NCI-H1048 (cell line): ENCODE data around the gene DLGAP1.

Source experiments
- DNase-seq: peaks from one replicate; lab custom pipeline; 2025; lab: John Stamatoyannopoulos, UW

Gene DLGAP1

DNA sequence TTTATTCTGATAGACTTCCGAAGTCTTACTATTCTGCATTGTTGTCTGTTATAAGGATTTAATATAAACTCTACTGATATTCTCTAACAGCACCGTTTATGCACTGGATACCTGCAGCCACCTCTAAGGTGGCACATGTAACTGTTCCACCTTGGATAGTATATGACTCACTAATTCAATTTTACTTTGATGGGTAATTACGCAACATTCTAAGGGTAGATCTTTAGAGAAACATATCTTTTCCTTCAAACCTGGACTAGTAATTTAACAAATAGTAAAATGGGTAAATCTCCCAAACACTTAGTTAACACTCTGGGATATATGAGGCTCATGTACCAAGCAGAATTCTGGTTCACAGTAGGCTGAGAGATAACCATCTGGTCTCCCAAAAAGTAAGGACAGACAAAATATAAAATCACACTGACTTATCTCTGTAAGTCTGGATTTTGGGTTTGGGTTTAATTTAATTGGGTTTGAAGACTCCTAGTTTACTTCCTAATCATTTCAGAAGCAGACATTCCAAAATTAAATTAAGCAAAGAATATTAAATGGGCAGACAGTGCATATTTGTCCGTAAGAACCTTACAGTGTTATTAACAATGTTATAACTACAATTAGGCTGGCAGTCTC, 590.3 kb downstream of the DLGAP1 start:
- no peak for DNase-seq

- no peak for DNase-seq
Observed at GRCh38 chr18:3863593-3863992, 591.5 kb downstream of the DLGAP1 start.

DNA sequence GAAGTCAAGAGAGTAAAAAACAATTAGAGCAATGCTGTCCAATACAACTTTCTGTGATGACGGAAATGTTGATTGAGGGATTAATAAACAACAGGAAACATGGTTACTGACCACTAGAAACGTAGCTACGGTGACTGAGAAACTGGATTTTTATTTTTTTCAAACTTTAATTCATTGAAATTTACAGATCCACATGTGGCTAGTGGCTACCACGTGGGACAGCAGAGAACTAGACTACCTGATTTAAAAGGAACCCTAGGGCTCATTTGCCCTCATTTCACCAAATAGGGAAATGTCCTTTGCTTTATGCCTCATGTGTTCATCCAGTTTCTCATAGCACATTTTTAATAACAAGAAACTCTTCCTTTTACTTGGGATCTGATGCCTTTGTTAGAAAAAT, 592.1 kb downstream of the DLGAP1 start:
- no peak for DNase-seq

DNA sequence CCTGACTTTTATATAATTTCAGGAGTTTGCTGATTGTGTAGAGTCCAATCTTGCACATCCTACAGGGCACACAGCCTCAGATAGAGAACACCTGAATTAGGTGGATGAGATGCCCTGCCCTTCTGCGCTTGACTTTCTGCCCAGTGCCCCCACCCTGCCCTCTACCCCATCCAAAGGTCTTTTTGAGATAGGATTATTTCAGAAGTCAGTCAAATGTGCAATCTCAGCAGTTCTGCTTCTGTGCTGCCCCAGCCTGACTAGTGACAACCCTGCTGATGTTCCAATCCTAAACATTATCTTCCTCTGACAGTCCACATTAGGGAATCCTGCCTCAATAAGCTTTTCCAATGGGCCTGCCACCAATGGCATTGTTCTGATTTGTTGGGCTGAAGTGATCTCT, 593.6 kb downstream of the DLGAP1 start:
- no peak for DNase-seq

GRCh38 chr18:3857544-3857943, 597.6 kb downstream of the DLGAP1 start:
- DNase-seq, result no peak

GRCh38 chr18:3855966-3856365, 599.1 kb downstream of the DLGAP1 start:
- no peak for DNase-seq

DNA sequence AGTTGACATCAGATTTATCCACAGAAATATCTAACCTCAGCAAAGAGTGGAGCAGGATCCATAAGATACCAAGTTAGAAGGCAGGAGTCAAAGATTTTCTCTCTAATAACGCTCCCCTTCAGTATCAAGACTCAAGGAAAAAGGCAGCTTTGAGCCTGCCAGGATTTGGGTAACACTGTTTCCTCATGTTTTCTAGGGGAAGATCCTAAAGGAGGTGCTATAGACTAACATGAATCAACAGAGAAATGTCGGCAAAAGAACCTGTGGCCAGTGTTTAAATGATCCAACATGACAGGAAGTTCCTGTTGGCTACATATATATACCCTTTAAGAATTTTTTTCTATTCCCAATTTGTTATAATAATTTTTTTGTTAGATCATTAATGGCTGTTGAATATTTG, 602.8 kb downstream of the DLGAP1 start:
- DNase-seq, result no peak

DNA sequence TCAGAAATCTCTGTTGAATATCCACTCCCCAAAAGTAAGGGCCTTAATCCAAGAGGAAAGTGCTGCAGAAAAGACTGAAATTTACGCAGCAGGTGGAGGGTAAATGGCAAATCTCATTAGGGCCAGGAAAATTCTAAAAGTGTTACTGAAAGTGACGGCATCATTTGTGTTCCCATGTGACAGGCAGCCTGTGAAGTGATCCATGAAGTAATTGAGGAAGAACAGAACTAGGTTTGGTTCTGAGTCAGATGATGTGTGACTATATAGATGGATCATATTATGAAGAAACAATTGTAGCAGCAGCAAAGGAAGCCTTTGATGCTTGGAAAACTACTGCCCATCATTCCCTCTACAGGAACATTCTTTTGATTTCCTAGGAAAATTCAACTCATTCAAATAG, 603.9 kb downstream of the DLGAP1 start:
- DNase-seq, result no peak

- DNase-seq, result no peak
Observed at GRCh38 chr18:3848316-3848715, 606.8 kb downstream of the DLGAP1 start.

GRCh38 chr18:3845161-3845560, 609.9 kb downstream of the DLGAP1 start:
- DNase-seq, result no peak

- no peak for DNase-seq
Observed at GRCh38 chr18:3842844-3843243, 612.3 kb downstream of the DLGAP1 start.

- no peak for DNase-seq
Observed at GRCh38 chr18:3840766-3841165, 614.3 kb downstream of the DLGAP1 start.

- no peak for DNase-seq
Observed at GRCh38 chr18:3839581-3839981, 615.5 kb downstream of the DLGAP1 start.

GRCh38 chr18:3836483-3837335, 618.4 kb downstream of the DLGAP1 start:
- no peak for DNase-seq

- no peak for DNase-seq
Observed at GRCh38 chr18:3832025-3832638, 623.0 kb downstream of the DLGAP1 start.

DNA sequence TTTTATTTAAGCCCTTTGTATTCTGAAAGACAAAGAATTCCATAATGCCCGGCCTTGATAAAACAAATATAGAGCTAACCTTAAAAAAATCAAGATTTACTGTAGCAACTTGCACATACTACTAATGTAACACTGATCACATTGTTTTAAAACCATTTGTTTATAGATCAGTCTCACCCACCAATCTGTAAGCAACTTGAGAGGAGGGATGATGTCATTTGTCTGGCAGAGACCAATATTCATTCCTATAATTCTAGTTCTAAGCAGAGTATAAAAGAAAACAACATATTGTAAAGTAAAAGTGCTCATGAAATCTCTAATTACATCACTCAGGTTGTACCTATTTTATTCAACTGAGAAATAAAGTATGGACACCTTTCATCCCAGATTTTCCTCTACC, 624.5 kb downstream of the DLGAP1 start:
- DNase-seq, result no peak

DNA sequence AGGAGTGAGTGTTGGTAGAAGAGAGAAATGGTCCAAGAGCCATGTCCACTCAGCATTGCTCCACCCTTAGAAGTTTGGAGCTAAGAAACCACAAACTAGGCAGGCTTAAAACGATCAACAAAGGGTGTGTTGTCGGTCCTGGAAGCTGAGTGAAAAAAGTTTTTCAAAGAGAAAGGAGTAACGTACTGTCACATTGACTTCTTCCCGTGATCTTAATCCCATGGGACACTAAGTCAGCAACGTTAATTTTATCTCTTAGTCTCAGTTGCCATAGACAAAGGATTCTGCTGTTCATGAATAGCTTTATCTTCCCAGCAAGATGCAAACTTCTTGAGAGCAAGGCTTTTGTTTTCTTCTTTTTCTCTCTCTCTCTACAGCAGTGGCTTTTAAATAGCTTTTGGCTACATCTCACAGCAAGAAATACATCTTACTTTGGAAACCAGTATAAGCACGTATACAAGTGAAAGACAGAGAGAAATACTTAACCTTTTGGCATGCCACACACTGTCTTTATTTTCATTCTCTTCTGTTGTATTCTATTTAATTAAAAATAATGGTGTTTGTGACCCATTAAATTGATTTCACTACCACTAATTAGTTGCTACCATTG, 627.8 kb downstream of the DLGAP1 start:
- DNase-seq, result no peak

GRCh38 chr18:3826021-3826420, 629.1 kb downstream of the DLGAP1 start:
- no peak for DNase-seq

DNA sequence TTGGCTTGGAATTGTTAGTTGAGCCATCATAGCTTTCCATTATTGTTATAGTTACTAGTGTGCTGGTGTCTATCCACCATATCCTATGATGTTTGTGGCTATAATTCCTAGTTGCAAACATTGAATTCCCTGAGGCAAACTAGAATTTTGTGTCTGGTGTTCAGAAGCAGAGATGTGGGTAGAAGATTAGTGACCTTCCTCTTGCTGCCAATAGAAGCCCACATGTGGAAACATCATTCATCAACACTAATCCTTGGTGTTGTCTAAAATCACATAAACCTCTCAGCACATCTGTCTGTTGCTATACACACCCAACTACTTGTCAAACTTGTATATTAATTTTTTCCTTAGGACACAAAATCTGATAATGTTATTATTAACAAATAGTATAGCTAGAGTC, 631.0 kb downstream of the DLGAP1 start:
- no peak for DNase-seq

DNA sequence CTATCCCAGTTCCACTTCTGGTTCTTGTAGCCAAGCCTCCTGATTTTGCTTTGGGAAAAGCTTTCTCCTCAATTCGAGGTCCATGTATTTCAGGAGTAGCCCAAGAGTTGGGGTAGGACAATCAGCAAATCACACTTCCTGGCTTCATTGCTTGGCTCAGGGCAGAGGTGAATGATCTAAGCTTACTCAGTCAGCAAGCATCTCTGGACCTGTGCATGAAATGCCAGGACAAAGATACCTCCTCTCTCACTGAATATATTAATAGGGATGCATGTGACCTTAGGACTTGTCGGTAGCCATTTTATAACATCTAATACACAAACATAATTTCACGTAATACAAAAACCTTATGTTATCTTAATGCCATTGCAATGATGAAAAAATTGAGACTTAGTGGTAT, 632.0 kb downstream of the DLGAP1 start:
- DNase-seq, result no peak

GRCh38 chr18:3821524-3821923, 633.6 kb downstream of the DLGAP1 start:
- no peak for DNase-seq

DNA sequence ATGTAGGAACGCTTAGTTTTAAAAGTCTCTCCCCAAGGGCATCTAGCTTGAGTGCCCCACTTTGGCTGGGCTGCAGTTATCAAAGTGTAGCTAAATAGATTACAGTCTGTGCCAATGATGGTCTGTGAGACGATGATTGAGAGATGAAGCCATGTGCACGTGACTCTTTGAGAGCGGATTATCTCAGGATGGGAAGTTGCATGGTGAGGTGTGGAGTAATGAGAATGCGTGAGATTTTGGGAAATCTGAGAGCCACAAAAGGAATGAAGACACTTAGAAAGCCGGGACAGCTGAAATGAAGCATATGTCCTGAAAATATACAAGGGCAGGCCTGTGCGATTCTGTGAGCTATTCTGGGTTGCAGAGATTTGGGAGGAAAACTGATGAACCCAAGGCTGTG, 635.1 kb downstream of the DLGAP1 start:
- no peak for DNase-seq
